ENCODE results near the gene PCSK2. TPM values are rescaled to one million over a fixed set of nuclear protein-coding genes. Genes with fewer than 3 reads are reported as not detected.

Gene PCSK2
- total and polyA plus RNA-seq, 2 of the 8 experiments (the other 6 are each of a cell fraction or from before 2014, with no cell fraction given), result 1.9 to 4.2 TPM

GRCh38 chr20:17427638-17428037, 200.8 kb downstream of the PCSK2 start (continued):
- TF ChIP-seq USF2 (IDR thresholded peaks at IDR 0.05; ENCODE audit: low read length) (no peak), E2F6 (IDR thresholded peaks at IDR 0.05) (no peak), KDM5A (IDR thresholded peaks at IDR 0.05; ENCODE audit: low read length) (no peak), POLR2A (IDR thresholded peaks at IDR 0.05; ENCODE audit: control extremely low read depth in 1 of 2, low read depth in 2 of 2, low read length in 2 of 2) (no peak), SIRT6 (IDR thresholded peaks at IDR 0.05; ENCODE audit: low read length) (no peak), SAP30 (IDR thresholded peaks at IDR 0.05; ENCODE audit: insufficient read depth, insufficient replicate concordance, low read length) (no peak), TBP (IDR thresholded peaks at IDR 0.05; ENCODE audit: low read depth, low read length) (no peak), BRCA1 (IDR thresholded peaks at IDR 0.05; ENCODE audit: low read depth, low read length) (no peak)

All from H1 (cell line).